Gastroesophageal sphincter (tissue), 3 donors: Measurements from ENCODE around the gene UGT1A5.

Experiments
- EP300 ChIP-seq: sonication (generic); formaldehyde crosslinking; IDR thresholded peaks from one replicate; pipeline ENCODE4 v1.6.1; 2017; ENCODE audit warnings: antibody characterized with exemption, mild to moderate bottlenecking
- POLR2A ChIP-seq, 2 donors: fragments of 450-650 bp; IDR thresholded peaks; one replicate each; pipeline ENCODE4 v1.6.1; 2017; ENCODE audit warnings: antibody characterized with exemption in 2 of 2, mild to moderate bottlenecking in 2 of 2, moderate library complexity in 1 of 2
- POLR2AphosphoS5 ChIP-seq: sonication (generic); formaldehyde crosslinking; IDR thresholded peaks from one replicate; pipeline ENCODE4 v1.6.1; 2017; ENCODE audit warnings: antibody characterized with exemption
- TF ChIP-seq, protein P1 (sequence below), 4 experiments: fragments of 200-600 bp in 2 of 4; fragments of 450-650 bp in 2 of 4; sonication (generic) in 1 of 4; IDR thresholded peaks; one replicate each; pipeline ENCODE4 v1.5.1; 2017 to 2019; ENCODE audit warnings: antibody characterized with exemption in 4 of 4, mild to moderate bottlenecking in 2 of 4, moderate library complexity in 2 of 4

DNA sequence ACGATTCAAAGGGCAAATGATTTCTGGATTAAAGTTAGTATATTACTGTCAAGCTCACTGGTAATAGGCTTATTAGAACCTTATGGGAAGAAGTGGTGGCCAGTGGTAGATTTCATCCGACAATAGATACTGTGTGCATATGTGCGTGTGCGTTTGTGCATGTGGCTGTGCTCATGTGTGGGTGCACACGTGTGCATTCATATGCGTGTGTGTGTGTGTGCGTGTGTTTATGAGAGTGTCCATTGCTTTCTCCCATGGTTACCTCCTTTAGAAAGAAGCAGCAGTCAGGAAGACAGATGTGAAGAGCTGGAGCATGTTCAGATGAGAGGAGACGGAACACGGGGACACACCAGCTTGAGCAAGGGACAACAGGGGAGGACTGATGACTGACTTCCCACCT, 56.6 kb downstream of the UGT1A5 start:
- TF ChIP-seq POLR2A (IDR thresholded peaks at IDR 0.05) (no peak), EP300 (no peak), POLR2AphosphoS5 (no peak)
- TF ChIP-seq, protein P1, sequence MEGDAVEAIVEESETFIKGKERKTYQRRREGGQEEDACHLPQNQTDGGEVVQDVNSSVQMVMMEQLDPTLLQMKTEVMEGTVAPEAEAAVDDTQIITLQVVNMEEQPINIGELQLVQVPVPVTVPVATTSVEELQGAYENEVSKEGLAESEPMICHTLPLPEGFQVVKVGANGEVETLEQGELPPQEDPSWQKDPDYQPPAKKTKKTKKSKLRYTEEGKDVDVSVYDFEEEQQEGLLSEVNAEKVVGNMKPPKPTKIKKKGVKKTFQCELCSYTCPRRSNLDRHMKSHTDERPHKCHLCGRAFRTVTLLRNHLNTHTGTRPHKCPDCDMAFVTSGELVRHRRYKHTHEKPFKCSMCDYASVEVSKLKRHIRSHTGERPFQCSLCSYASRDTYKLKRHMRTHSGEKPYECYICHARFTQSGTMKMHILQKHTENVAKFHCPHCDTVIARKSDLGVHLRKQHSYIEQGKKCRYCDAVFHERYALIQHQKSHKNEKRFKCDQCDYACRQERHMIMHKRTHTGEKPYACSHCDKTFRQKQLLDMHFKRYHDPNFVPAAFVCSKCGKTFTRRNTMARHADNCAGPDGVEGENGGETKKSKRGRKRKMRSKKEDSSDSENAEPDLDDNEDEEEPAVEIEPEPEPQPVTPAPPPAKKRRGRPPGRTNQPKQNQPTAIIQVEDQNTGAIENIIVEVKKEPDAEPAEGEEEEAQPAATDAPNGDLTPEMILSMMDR (IDR thresholded peaks at IDR 0.05): no peak
